Calu3 (cell line): Measurements from ENCODE around the gene PARP1. TPM values are rescaled to one million over a fixed set of nuclear protein-coding genes. Genes with fewer than 3 reads are reported as not detected.

ENCODE experiments used
- BruUV-seq: library from RNA; stranded (reverse); fragments of 400-500 nt; replicated peaks from 2 replicates; lab custom pipeline; 2021; lab: Mats Ljungman, UMichigan
- CTCF ChIA-PET: fragments of 300-600 bp; sonication (Branson Sonifier 250); formaldehyde crosslinking; loops from one replicate; lab custom pipeline; 2022; ENCODE audit warnings: antibody characterized with exemption; lab: Charles Lee
- DNase-seq: peaks from one replicate; pipeline ENCODE4 v3.0.0; 2022
- H3K27ac Mint-ChIP-seq: one replicate; pipeline ENCODE4 v1.8.0; 2022; ENCODE audit warnings: mixed read lengths; ENCODE audit not compliant: unreplicated experiment
- H3K27me3 Mint-ChIP-seq: one replicate; pipeline ENCODE4 v1.8.0; 2022; ENCODE audit warnings: mixed read lengths; ENCODE audit not compliant: unreplicated experiment
- H3K36me3 Mint-ChIP-seq: one replicate; pipeline ENCODE4 v1.8.0; 2022; ENCODE audit warnings: mild to moderate bottlenecking, moderate library complexity, mixed read lengths; ENCODE audit not compliant: insufficient read depth, unreplicated experiment
- H3K4me1 Mint-ChIP-seq: one replicate; pipeline ENCODE4 v1.8.0; 2022; ENCODE audit warnings: mild to moderate bottlenecking, low read depth, mixed read lengths; ENCODE audit not compliant: unreplicated experiment
- H3K4me3 Mint-ChIP-seq: one replicate; pipeline ENCODE4 v1.8.0; 2022; ENCODE audit warnings: mild to moderate bottlenecking, low read depth, moderate library complexity, mixed read lengths; ENCODE audit not compliant: unreplicated experiment
- H3K9me3 Mint-ChIP-seq: one replicate; pipeline ENCODE4 v1.8.0; 2022; ENCODE audit warnings: low read depth, mixed read lengths; ENCODE audit not compliant: unreplicated experiment
- CTCF ChIP-seq: fragments of 200-600 bp; IDR thresholded peaks from one replicate; pipeline ENCODE4 v1.8.0; 2022; ENCODE audit warnings: antibody characterized with exemption; ENCODE audit not compliant: unreplicated experiment
- intact Hi-C: fragments of 100-400 bp; cut with micrococcal nuclease; formaldehyde crosslinking; loops from one replicate; pipeline ENCODE4 v1.10.0; 2022; ENCODE audit not compliant: unreplicated experiment
- total RNA-seq: library from RNA; stranded (reverse); gene quantifications from 2 replicates; pipeline ENCODE4 v1.2.3, GENCODE V29; 2022

The PARP1 gene
- total RNA-seq, 1 experiment from 2014 or later: 136 TPM

DNA sequence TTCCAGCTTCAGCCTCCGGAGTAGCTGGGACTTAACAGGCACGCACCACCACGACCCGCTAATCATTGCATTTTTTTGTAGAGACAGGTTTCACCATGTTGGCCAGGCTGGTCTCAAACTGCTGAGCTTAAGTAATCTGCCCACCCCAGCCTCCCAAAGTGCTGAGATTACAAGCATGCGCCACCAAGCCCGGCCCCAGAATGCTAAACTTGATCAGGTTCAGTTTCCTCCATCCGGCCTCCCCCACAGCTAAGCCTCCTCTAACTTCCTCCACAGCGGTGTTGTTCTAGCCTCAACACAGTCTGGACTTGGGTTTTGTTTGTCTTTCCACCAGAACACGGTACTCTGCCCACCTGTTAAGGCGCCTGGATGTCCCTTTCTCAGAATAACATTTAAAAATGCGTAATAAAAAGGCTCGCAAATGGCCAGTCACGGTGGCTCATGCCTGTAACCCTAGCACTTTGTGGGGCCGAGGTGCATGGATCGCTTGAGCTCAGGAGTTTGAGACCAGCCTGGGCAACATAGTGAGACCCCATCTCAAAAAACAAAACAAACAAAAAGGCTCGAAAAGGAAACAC lies 2.4 kb downstream of the PARP1 start:
- H3K4me3 Mint-ChIP-seq: no peak overlapping the region
- intact Hi-C loops: no loop called here

DNA sequence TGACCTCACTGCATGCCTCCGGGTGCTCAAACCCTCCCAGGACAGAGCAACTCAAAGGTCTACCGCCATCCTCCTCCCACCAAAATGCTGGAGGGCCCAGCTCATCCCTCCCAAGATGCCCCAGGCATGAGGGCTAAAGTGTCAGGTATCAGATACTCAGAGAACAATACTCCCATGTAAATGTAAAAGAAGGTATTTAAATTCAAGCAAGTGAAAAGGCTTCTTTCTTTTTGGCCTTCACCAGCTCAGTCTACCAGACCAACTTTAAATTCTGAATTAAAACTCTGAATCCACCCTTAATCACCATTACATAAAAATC lies 3.0 kb downstream of the PARP1 start:
- no peaks in the 10 kb centered on the region for H3K27me3 Mint-ChIP-seq
- no TSS peak for BruUV-seq
- CTCF ChIA-PET: interaction anchor here (0.7 kb wide), 1 partner anchor 40 kb away, joined by 4 read pairs; no protein-coding TSS in a partner anchor
- H3K4me1 Mint-ChIP-seq: peaks cover 29% of the 10 kb centered on the region
- no peak for DNase-seq
- no peak for TF ChIP-seq CTCF
- H3K36me3 Mint-ChIP-seq: peaks cover 41% of the 10 kb centered on the region
- intact Hi-C loops: no loop called here
- no peaks in the 10 kb centered on the region for H3K9me3 Mint-ChIP-seq
- no peak overlapping the region for H3K27ac Mint-ChIP-seq
- no peak overlapping the region for H3K4me3 Mint-ChIP-seq

More for the DNA sequence above, 2.4 kb downstream of the PARP1 start:
- H3K9me3 Mint-ChIP-seq: no peaks in the 10 kb centered on the region
- no peak for TF ChIP-seq CTCF
- CTCF ChIA-PET: interaction anchor here (0.7 kb wide), 1 partner anchor 39 kb away, joined by 4 read pairs; no protein-coding TSS in a partner anchor
- H3K27me3 Mint-ChIP-seq: peaks cover 2% of the 10 kb centered on the region
- peaks cover 36% of the 10 kb centered on the region for H3K36me3 Mint-ChIP-seq
- DNase-seq: no peak
- no peak overlapping the region for H3K27ac Mint-ChIP-seq
- H3K4me1 Mint-ChIP-seq: peaks cover 29% of the 10 kb centered on the region
- BruUV-seq: no TSS peak

GRCh38 chr1:226404063-226404903 lies 3.6 kb downstream of the PARP1 start:
- H3K4me1 Mint-ChIP-seq: peaks cover 29% of the 10 kb centered on the region
- BruUV-seq: no TSS peak
- H3K9me3 Mint-ChIP-seq: no peaks in the 10 kb centered on the region
- peak overlapping the region; percentile 16 for H3K27ac Mint-ChIP-seq
- no peak for DNase-seq
- intact Hi-C loops: no loop called here
- H3K27me3 Mint-ChIP-seq: no peaks in the 10 kb centered on the region
- TF ChIP-seq CTCF: no peak
- CTCF ChIA-PET: interaction anchor here (0.5 to 1.2 kb wide), 3 partner anchors 12 to 563 kb away, joined by 3 to 4 read pairs (median 4); no protein-coding TSS in a partner anchor
- H3K36me3 Mint-ChIP-seq: peaks cover 41% of the 10 kb centered on the region
- no peak overlapping the region for H3K4me3 Mint-ChIP-seq

GRCh38 chr1:226403201-226404034 lies 4.5 kb downstream of the PARP1 start:
- intact Hi-C loops: no loop called here
- CTCF ChIA-PET: interaction anchor here (1.2 kb wide), 1 partner anchor 11 kb away, joined by 4 read pairs; no protein-coding TSS in a partner anchor
- H3K4me3 Mint-ChIP-seq: no peak overlapping the region

More at GRCh38 chr1:226403201-226404034, 4.5 kb downstream of the PARP1 start:
- H3K36me3 Mint-ChIP-seq: peaks cover 38% of the 10 kb centered on the region
- peaks cover 29% of the 10 kb centered on the region for H3K4me1 Mint-ChIP-seq
- H3K27ac Mint-ChIP-seq: peak overlapping the region; percentile 16
- TF ChIP-seq CTCF: peak; percentile 24
- H3K9me3 Mint-ChIP-seq: no peaks in the 10 kb centered on the region
- no TSS peak for BruUV-seq
- H3K27me3 Mint-ChIP-seq: no peaks in the 10 kb centered on the region
- DNase-seq: peak; percentile 33
